ENCODE results near the gene SYT13. TPM values are rescaled to one million over a fixed set of nuclear protein-coding genes. Genes with fewer than 3 reads are reported as not detected.

SYT13 gene
- total RNA-seq, 1 experiment from 2014 or later: 4.3 TPM

DNA sequence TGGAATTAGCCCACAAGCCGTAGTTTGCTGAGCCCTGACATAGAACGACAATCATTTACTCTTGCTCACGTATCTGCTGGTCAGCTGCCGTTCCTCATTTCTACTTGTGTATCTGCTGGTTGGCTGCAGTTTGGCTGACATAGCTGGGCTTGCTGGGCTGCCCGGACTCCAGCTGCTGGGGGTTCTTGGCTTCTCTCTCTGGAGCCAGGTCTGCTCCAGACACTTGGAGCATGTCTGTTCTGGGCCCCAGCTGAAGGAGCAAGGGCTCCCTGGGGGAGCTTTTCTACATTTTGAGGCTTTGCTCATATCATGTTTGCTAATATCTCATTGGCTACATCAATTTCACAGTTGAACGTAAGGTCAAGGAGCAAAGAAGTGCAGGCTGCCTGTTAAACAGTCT, 92.4 kb downstream of the SYT13 start:
- H3K14ac ChIP-seq (ENCODE audit: insufficient read depth, low read length): no peak overlapping the region
- H2BK120ac ChIP-seq (ENCODE audit: low read depth, low read length, poor library complexity, severe bottlenecking): no peak overlapping the region
- H3K4ac ChIP-seq (ENCODE audit: low read depth, low read length): no peak overlapping the region
- H3K56ac ChIP-seq (ENCODE audit: insufficient read length, low read depth, low read length): no peak overlapping the region
- Mint-ChIP-seq H3K4me1 (peaks cover 0 to 4% of the 10 kb centered on the region in 2 experiments; a peak in 1 of 4 replicates), H3K27me3 (ENCODE audit: low read depth) (no peaks in the 10 kb centered on the region; the same call in 1 of the 2 replicates), H3K9me3 (peaks cover 0 to 3% of the 10 kb centered on the region in 2 experiments; a peak in 2 of 5 replicates), H3K36me3 (ENCODE audit: insufficient read depth in 1 of 3, low read depth in 3 of 3) (peaks cover 7 to 16% (median 10%) of the 10 kb centered on the region in 3 experiments; a peak in 6 of 7 replicates), H3K4me3 (no peak overlapping the region), H3K27ac (no peak overlapping the region)
- H2BK15ac ChIP-seq (ENCODE audit: low read depth, low read length): no peak overlapping the region
- H3K27ac ChIP-seq (ENCODE audit: insufficient read length, low read depth, low read length): no peak overlapping the region
- DNase-seq: no peak
- H3K79me2 ChIP-seq (ENCODE audit: insufficient read depth, low read length): no peaks in the 10 kb centered on the region
- no peak overlapping the region for H3K4me2 ChIP-seq (ENCODE audit: insufficient read depth, insufficient read length, low read length)
- no peak overlapping the region for H3K18ac ChIP-seq (ENCODE audit: insufficient read length, low read depth, low read length)
- H4K20me1 ChIP-seq (ENCODE audit: control insufficient read depth, insufficient read depth, insufficient read length): no peaks in the 10 kb centered on the region
- no peaks in the 10 kb centered on the region for H3K9me3 ChIP-seq (ENCODE audit: control insufficient read depth, low read depth, low read length)
- TF ChIP-seq, protein P1, sequence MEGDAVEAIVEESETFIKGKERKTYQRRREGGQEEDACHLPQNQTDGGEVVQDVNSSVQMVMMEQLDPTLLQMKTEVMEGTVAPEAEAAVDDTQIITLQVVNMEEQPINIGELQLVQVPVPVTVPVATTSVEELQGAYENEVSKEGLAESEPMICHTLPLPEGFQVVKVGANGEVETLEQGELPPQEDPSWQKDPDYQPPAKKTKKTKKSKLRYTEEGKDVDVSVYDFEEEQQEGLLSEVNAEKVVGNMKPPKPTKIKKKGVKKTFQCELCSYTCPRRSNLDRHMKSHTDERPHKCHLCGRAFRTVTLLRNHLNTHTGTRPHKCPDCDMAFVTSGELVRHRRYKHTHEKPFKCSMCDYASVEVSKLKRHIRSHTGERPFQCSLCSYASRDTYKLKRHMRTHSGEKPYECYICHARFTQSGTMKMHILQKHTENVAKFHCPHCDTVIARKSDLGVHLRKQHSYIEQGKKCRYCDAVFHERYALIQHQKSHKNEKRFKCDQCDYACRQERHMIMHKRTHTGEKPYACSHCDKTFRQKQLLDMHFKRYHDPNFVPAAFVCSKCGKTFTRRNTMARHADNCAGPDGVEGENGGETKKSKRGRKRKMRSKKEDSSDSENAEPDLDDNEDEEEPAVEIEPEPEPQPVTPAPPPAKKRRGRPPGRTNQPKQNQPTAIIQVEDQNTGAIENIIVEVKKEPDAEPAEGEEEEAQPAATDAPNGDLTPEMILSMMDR (conservative IDR thresholded peaks at IDR 0.05): no peak
- H3K23me2 ChIP-seq (ENCODE audit: insufficient read length, low read depth, low read length, poor library complexity, severe bottlenecking): no peaks in the 10 kb centered on the region
- no peak overlapping the region for H2BK12ac ChIP-seq (ENCODE audit: insufficient read length, low read depth, low read length)
- no peak overlapping the region for H3K23ac ChIP-seq (ENCODE audit: insufficient read length, low read depth, low read length)
- H2AK5ac ChIP-seq (ENCODE audit: insufficient read length, low read length): no peak overlapping the region
- no peak overlapping the region for H4K91ac ChIP-seq (ENCODE audit: insufficient read length, low read depth, low read length)
- no peak overlapping the region for H3K9ac ChIP-seq (ENCODE audit: extremely low read depth, insufficient read length, low read length)
- no peak overlapping the region for H2AFZ ChIP-seq (ENCODE audit: low read length)
- no peaks in the 10 kb centered on the region for H3K4me1 ChIP-seq (ENCODE audit: insufficient read depth, low read length)
- no CpG with 5 or more reads among the region's 6 CpGs for WGBS (ENCODE audit: extremely low coverage, insufficient read length, low lambda C conversion rate)
- no peaks in the 10 kb centered on the region for H3K79me1 ChIP-seq (ENCODE audit: insufficient read depth, low read depth, low read length, poor library complexity, severe bottlenecking)
- H3K27me3 ChIP-seq (ENCODE audit: insufficient read depth, low read length): no peaks in the 10 kb centered on the region
- H2BK5ac ChIP-seq (ENCODE audit: insufficient read length, low read length): no peak overlapping the region
- no peak overlapping the region for H4K8ac ChIP-seq (replicated peaks; ENCODE audit: insufficient read length, low read depth, low read length)
- H2BK20ac ChIP-seq (ENCODE audit: low read depth, low read length, poor library complexity, severe bottlenecking): no peak overlapping the region
- no peak overlapping the region for H3T11ph ChIP-seq (ENCODE audit: low read length)
- no peak overlapping the region for H4K5ac ChIP-seq (ENCODE audit: insufficient read length, low read depth, low read length)

Other genes starting within 250 kb of the SYT13 start
- 11.5 and 12.0 TPM in 2 replicates for gene PRDM11, start 139.7 kb downstream of the SYT13 start, total RNA-seq (2021)